ENCODE data around the gene COL4A2.

DNA sequence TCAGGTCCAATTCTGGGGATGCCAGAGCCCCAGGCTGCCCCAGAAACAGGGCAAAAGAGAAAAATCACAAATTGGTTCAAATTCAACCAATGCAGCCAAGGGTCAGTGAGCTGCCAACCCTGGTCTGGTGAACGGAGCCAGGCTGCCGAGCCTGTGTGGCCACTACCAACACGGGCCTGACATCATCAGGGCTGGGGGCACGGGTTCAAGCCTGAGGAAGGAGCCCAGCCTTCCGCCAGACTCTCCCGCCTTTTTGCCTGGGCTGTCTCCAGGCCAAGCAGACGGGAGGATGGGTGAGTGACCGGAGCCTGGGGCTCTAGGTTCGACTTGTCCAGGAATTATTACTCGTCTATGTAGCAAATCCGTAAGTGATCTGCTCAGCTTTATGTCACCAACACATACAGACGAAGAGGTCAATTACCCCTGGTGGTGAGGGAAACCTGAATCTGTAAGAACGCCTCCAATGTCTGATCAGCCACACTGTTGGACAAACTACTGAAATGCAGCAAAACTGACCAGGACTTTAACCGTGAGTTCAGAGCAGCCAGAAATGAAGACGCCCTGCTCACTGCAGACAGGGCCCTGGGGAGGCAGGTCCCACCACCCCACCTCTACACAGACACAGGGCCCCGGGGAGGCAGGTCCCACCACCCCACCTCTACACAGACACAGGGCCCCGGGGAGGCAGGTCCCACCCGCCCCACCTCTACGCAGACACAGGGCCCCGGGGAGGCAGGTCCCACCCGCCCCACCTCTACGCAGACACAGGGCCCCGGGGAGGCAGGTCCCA is 222.6 kb downstream of the COL4A2 start:
- TF ChIP-seq POLR2AphosphoS5 (IDR thresholded peaks at IDR 0.05) (no peak), POLR2A (IDR thresholded peaks at IDR 0.05) (no peak), EP300 (IDR thresholded peaks at IDR 0.05) (no peak)
- TF ChIP-seq, protein P1, sequence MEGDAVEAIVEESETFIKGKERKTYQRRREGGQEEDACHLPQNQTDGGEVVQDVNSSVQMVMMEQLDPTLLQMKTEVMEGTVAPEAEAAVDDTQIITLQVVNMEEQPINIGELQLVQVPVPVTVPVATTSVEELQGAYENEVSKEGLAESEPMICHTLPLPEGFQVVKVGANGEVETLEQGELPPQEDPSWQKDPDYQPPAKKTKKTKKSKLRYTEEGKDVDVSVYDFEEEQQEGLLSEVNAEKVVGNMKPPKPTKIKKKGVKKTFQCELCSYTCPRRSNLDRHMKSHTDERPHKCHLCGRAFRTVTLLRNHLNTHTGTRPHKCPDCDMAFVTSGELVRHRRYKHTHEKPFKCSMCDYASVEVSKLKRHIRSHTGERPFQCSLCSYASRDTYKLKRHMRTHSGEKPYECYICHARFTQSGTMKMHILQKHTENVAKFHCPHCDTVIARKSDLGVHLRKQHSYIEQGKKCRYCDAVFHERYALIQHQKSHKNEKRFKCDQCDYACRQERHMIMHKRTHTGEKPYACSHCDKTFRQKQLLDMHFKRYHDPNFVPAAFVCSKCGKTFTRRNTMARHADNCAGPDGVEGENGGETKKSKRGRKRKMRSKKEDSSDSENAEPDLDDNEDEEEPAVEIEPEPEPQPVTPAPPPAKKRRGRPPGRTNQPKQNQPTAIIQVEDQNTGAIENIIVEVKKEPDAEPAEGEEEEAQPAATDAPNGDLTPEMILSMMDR (IDR thresholded peaks at IDR 0.05), result no peak
